22Rv1 (cell line): Measurements from ENCODE around the gene PBX3.
"Not testable (repeated sequence)": the region's sequence is repeated elsewhere in the genome, so short reads cannot be mapped to it uniquely, and the experiment has no call there.

Experiments used
- H3K27ac ChIP-seq: fragments of 450-650 bp; 2 replicates; pipeline ENCODE4 v1.5.1; 2017
- CTCF ChIP-seq: fragments of 450-650 bp; IDR thresholded peaks from 2 replicates; pipeline ENCODE4 v1.5.1; 2017; ENCODE audit warnings: mild to moderate bottlenecking
- ZFX ChIP-seq: fragments of 450-650 bp; IDR thresholded peaks from 2 replicates; pipeline ENCODE4 v1.6.1; 2017; ENCODE audit warnings: antibody characterized with exemption, borderline replicate concordance

PBX3 gene

DNA sequence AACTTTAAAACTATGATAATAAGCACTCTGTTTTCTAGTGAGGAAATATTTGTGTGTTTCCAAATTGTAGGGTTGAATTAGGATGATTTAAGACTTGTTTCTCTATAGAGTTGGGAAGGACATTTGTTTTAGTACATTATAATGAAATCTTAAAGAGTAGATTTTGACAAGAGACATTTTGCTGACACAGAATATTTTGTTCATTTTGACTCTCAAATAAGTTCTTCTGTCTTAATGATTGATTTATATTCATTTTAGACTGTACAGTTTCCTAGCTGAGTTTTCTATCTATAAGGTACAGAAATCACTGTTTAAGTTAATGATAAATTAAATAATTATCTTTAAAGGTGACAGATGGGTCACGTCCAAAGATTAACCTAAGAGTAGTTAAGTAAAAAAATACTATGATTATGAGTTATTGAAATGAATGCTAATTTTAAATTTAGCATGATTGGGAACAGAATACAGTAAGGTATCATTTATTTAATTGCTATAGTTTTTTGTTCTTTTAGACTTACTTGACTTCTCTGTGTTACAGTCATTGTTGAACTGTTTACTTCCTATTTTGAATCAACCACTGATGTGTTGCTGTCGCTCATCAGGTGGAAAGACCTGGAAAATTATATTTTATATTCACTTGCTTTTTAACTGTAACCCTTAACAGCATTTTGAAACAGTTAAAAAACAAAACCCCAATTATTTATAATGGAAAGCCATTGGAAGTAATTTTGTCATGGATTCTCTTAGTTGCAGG lies 19.5 kb downstream of the PBX3 start:
- no peak overlapping the region for H3K27ac ChIP-seq
- TF ChIP-seq ZFX: no peak
- no peak for TF ChIP-seq CTCF

DNA sequence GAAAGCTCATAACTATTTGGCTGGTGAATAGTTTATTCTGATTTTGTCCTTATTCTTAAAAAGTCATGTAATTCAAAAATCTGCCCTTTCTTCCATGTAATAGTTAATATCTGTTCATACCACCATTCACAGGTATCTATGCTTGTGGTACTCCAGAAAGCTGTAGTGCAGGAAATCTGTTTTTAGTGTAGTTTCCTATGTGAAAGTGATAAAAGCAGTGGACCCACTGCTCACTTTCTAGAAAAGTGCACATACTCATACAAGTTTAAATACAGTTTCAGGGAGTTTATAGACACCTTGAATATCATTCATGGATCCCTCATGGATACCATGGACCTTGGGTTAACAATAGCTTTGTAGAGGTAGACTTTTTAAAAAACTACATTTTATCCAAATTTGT lies 20.2 kb downstream of the PBX3 start:
- TF ChIP-seq ZFX (no peak), CTCF (no peak)
- H3K27ac ChIP-seq: no peak overlapping the region

DNA sequence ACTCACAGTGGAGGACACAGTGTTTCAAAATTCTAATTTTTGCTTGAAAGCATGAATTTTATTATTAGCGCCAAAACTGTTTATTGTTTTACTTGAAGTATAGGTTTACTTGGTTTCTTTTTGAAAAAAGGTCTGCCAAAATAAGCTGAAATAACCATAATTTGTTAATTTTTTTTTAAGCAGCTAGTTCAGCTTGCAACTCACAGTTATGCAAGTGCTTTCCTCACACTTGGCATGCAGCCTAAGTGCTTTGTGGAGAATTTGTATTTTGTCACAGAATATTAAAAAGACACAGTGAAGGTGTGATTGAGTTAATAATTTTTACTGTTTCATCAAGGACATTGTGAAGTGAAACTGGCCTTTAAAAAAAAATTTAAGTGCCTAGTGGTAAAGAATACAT lies 21.6 kb downstream of the PBX3 start:
- no peak overlapping the region for H3K27ac ChIP-seq
- no peak for TF ChIP-seq ZFX
- no peak for TF ChIP-seq CTCF

- no peak for TF ChIP-seq ZFX
- TF ChIP-seq CTCF: no peak
- H3K27ac ChIP-seq: no peak overlapping the region
Measured at GRCh38 chr9:125771037-125771436, 23.9 kb downstream of the PBX3 start.

GRCh38 chr9:125772740-125773139 lies 25.6 kb downstream of the PBX3 start:
- H3K27ac ChIP-seq: no peak overlapping the region
- TF ChIP-seq CTCF (no peak), ZFX (no peak)

- H3K27ac ChIP-seq: no peak overlapping the region
- TF ChIP-seq CTCF (no peak), ZFX (no peak)
Measured at GRCh38 chr9:125774106-125774505, 26.9 kb downstream of the PBX3 start.

DNA sequence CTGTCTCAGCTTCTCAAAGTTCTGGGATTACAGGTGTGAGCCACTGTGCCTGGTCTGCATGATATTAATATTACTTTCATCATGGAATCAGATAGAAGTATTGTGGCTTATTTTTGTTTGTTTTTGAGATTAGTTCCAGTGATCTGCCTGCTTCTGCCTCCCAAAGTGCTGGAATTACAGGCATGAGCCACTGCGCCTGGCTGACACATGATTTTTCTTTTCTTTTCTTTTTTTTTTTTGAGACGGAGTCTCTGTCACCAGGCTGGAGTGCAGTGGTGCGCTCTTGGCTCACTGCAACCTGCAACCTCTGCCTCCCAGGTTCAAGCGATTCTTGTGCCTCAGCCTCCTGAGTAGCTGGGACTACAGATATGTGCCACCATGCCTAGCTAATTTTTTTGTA lies 29.6 kb downstream of the PBX3 start:
- H3K27ac ChIP-seq: not testable (repeated sequence)

DNA sequence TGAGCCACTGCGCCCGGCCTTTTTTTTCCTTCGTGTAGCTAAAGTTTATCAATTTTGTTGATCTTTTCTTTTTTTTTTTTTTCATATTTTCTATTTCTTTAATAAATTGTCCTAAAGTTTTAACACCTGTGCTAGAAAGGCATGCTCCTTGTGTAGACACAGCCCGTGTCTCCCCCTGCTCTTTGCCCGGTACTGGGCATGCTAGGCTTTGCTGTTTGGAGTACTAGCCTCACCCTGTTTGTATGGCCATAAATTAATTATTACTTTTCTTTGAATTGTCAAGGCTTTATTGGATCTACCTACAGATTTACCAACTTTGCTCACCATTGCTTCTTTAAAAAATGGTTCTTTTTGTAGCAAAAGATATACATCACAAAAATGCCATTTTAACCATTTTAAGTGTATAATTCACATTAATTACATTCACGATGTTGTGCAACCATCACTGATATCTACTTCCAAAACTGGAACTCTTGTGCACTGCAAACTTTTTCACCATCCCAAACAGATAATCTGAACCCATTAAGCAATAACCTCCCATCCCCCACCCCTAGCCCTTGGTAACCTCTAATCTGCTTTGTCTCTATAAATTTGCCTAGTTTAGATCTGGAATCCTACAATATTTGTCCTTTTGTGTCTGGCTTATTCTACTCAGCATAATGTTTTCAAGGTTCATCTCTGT lies 31.5 kb downstream of the PBX3 start:
- not testable (repeated sequence) for H3K27ac ChIP-seq

DNA sequence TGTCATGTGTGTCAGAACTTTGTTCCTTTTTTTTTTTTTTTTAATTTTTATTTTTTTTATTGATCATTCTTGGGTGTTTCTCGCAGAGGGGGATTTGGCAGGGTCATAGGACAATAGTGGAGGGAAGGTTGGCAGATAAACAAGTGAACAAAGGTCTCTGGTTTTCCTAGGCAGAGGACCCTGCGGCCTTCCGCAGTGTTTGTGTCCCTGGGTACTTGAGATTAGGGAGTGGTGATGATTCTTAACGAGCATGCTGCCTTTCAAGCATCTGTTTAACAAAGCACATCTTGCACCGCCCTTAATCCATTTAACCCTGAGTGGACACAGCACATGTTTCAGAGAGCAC lies 32.0 kb downstream of the PBX3 start:
- H3K27ac ChIP-seq: not testable (repeated sequence)
